Stimulated activated effector memory CD8-positive, alpha-beta T cell treated with anti-CD3 and anti-CD28 coated beads, Interleukin-12 subunit alpha, Interleukin-12 subunit beta, amount 100 ng/mL, for 72 hours (primary cell): ENCODE data around the gene F7.
"Not testable (repeated sequence)": the region's sequence is repeated elsewhere in the genome, so short reads cannot be mapped to it uniquely, and the experiment has no call there.

ENCODE experiments used
- ATAC-seq: fragments of 150-1000 bp; cut with Tn5 transposase; 2 replicates; pipeline ENCODE4 v1.10.0; 2021
- DNase-seq, 2 donors: peaks; one replicate each; pipeline ENCODE4 v3.0.0; 2021 to 2022; ENCODE audit warnings: low spot score in 2 of 2
- H3K27ac Mint-ChIP-seq: one replicate; pipeline ENCODE4 v1.8.0; 2022; ENCODE audit warnings: mild to moderate bottlenecking, mixed read lengths
- H3K36me3 Mint-ChIP-seq: one replicate; pipeline ENCODE4 v1.8.0; 2022; ENCODE audit warnings: mild to moderate bottlenecking, mixed read lengths
- H3K4me1 Mint-ChIP-seq: one replicate; pipeline ENCODE4 v1.8.0; 2022; ENCODE audit warnings: mixed read lengths
- H3K4me3 Mint-ChIP-seq: one replicate; pipeline ENCODE4 v1.8.0; 2022; ENCODE audit warnings: mild to moderate bottlenecking, mixed read lengths
- H3K9me3 Mint-ChIP-seq: one replicate; pipeline ENCODE4 v1.8.0; 2022; ENCODE audit warnings: mixed read lengths

Gene F7

DNA sequence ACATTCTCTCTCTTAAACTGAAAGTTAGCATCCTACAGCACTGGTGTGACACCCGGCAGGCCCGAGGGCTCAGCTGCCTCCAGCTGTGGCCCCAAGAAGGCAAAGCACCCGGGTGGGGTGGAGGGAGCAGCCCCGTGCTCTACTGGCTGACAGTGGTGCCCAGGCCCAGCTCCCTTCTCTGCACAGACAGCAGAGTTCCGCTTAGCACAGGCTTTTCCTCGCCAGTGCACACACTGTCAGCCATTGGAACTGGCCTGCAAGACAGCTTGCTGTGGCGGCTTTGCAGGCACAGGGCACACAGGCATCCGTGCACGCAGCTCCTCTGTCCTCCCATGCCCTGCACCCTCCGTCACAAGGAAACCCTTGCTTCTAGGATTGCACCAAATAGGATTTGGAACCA, 3.3 kb upstream of the F7 start:
- not testable (repeated sequence) for H3K36me3 Mint-ChIP-seq

DNA sequence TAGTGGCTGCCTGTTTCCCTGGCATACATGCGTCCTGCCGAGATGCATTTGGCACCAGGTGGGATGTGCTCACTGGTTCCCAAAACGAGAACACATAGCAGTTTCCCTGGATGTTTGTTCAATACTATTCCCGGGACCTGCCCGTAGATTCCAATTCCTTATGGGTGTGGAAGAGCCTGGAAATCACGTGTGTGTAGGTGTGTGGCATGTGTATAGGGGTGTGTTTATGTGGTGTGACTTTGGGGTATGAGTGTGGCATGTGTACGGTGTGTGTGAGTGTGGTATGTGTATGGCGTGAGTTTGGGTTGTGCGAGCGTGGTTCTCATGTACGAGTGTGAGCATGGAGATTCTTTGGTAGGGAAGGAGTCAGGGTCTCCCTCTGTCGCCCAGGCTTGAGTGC, 2.9 kb upstream of the F7 start:
- H3K27ac Mint-ChIP-seq = no peak overlapping the region
- H3K4me1 Mint-ChIP-seq = no peaks in the 10 kb centered on the region
- peaks cover 8% of the 10 kb centered on the region for H3K36me3 Mint-ChIP-seq
- no peak for DNase-seq
- H3K9me3 Mint-ChIP-seq = no peaks in the 10 kb centered on the region
- ATAC-seq = no peak
- no peak overlapping the region for H3K4me3 Mint-ChIP-seq

More for the DNA sequence above, 3.3 kb upstream of the F7 start:
- not testable (repeated sequence) for H3K4me1 Mint-ChIP-seq, H3K4me3 Mint-ChIP-seq, ATAC-seq, DNase-seq, H3K9me3 Mint-ChIP-seq, H3K27ac Mint-ChIP-seq

DNA sequence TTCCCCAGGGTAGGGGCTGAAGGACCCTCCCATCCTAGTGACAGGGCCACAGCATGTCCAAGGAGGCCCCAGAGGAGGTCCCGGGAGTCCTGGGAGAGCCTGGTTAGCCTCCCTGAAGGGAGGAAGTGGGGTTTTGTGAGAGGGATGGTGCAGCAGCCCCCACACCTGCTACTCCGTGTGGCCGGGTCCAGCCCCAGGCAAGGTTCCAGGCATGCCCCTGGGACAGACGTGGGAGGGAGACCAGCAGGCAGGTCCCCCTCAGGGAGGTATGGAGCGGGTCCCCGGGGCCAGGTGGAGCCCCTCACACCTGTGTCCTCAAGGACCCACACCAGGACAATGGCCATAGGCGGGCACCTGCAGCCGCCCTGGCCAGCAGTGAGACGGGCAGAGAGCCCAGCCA, 1.9 kb upstream of the F7 start:
- Mint-ChIP-seq H3K4me1 (no peaks in the 10 kb centered on the region), H3K27ac (no peak overlapping the region), H3K36me3 (peaks cover 12% of the 10 kb centered on the region), H3K9me3 (no peaks in the 10 kb centered on the region), H3K4me3 (no peak overlapping the region)
- ATAC-seq = no peak
- DNase-seq = no peak

DNA sequence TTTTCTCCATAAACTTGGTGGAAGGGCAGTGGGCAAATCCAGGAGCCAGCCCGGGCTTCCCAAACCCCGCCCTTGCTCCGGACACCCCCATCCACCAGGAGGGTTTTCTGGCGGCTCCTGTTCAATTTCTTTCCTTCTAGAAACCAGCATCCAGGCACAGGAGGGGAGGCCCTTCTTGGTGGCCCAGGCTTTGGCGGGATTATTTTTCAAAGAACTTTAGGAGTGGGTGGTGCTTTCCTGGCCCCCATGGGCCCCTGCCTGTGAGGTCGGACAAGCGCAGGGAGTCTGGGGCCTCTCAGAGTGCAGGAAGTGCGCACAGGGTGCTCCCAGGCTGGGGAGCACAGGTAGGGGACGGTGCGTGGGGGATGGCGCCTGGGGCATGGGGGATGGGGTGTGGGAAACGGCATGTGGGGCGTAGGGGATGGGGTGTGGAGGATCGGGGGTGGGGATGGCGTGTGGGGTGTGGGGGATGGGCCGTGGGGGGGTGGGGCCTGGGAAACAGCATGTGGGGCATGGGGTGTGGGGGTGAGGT, 396 bp downstream of the F7 start:
- H3K4me1 Mint-ChIP-seq = no peaks in the 10 kb centered on the region
- peaks cover 25% of the 10 kb centered on the region for H3K36me3 Mint-ChIP-seq
- H3K27ac Mint-ChIP-seq = no peak overlapping the region
- DNase-seq (no peak), ATAC-seq (no peak)
- H3K9me3 Mint-ChIP-seq = no peaks in the 10 kb centered on the region
- no peak overlapping the region for H3K4me3 Mint-ChIP-seq

DNA sequence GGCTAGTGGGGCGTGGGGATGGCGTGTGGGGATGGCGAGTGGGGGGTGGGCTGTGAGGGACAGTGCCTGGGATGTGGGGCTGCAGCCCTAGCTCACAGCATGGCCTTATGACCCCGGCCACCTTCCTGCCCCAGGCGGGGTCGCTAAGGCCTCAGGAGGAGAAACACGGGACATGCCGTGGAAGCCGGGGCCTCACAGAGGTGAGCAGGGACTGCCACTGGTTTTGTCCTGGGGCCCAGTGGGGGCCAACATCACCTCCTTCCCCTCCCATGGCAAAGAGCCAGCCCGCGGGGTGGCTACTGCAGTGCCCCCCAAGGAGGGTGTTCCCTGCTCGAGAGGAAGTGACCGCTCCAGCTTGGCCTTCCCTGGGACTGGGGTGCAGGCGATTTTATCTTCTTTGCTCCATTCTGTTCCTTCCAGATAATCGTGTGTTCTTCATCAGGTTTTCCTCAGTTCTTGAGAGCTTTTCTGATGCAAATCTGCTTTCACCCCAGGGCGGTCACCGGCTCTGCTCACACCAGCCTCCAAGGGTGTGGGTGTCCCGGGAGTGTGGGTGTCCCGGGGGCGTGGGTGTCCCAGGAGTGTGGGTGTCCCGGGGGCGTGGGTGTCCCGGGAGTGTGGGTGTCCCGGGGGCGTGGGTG, 1.2 kb downstream of the F7 start:
- H3K36me3 Mint-ChIP-seq = peaks cover 25% of the 10 kb centered on the region
- no peak overlapping the region for H3K4me3 Mint-ChIP-seq
- no peaks in the 10 kb centered on the region for H3K4me1 Mint-ChIP-seq
- H3K27ac Mint-ChIP-seq = peak overlapping the region; percentile 90
- no peaks in the 10 kb centered on the region for H3K9me3 Mint-ChIP-seq
- ATAC-seq (peak; percentile 29), DNase-seq (no peak)

DNA sequence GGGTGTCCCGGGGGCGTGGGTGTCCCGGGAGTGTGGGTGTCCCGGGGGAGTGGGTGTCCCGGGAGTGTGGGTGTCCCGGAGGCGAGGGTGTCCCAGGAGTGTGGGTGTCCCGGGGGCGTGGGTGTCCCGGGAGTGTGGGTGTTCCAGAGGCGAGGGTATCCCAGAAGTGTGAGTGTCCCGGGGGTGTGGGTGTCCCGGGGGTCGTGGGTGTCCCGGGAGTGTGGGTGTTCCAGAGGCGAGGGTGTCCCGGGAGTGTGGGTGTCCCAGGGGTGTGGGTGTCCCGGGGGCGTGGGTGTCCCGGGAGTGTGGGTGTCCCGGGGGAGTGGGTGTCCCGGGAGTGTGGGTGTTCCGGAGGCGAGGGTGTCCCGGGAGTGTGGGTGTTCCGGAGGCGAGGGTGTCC, 2.9 kb downstream of the F7 start:
- ATAC-seq, H3K27ac Mint-ChIP-seq, H3K9me3 Mint-ChIP-seq: not testable (repeated sequence)

DNA sequence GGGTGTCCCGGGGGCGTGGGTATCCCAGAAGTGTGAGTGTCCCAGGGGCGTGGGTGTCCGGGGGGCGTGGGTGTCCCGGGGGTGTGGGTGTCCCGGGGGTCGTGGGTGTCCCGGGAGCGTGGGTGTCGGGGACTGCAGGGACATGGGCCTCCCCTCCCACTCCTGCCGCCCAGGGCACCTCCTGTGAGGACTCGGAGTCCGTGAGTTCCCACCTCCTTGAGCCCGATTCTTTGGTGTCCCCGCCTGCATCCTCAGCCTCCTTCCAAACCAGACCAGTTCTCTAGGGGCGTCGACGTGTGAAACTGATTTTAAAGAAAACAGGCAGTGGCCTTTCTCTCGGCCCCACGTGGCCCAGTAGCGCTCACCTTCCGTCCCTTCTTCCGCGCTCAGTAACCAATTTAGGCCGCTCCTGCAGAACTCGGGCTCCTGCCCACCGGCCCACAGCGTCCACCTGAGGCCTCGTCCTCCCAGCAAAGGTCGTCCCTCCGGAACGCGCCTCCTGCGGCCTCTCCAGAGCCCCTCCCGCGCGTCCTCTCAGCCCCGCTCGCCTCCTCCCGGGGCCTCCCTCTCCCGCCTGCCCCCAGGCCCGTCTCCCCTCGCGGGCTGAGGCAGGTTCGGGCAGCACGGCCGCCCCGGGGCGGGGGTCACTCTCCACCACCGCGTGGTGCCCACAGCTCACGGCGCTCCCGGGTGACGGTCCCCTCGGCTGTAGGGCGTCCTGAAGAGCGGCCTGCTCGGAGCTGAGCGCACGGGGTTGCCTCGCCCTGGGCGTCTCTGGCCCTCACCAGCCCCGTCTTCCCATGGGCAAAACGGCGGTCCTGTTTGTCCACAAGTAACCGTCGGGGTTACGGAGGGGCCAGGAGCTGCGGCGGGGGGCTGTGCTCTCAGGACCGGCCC, 3.8 kb downstream of the F7 start:
- Mint-ChIP-seq H3K4me1 (no peaks in the 10 kb centered on the region), H3K9me3 (no peaks in the 10 kb centered on the region), H3K36me3 (peaks cover 25% of the 10 kb centered on the region), H3K27ac (peak overlapping the region; percentile 92), H3K4me3 (peak overlapping the region; percentile 62)
- DNase-seq (peak in 1 of 2 donors; percentile 14), ATAC-seq (peak; percentile 33)

More for the DNA sequence above, 2.9 kb downstream of the F7 start:
- peaks cover 25% of the 10 kb centered on the region for H3K36me3 Mint-ChIP-seq
- not testable (repeated sequence) for H3K4me3 Mint-ChIP-seq, H3K4me1 Mint-ChIP-seq, DNase-seq

DNA sequence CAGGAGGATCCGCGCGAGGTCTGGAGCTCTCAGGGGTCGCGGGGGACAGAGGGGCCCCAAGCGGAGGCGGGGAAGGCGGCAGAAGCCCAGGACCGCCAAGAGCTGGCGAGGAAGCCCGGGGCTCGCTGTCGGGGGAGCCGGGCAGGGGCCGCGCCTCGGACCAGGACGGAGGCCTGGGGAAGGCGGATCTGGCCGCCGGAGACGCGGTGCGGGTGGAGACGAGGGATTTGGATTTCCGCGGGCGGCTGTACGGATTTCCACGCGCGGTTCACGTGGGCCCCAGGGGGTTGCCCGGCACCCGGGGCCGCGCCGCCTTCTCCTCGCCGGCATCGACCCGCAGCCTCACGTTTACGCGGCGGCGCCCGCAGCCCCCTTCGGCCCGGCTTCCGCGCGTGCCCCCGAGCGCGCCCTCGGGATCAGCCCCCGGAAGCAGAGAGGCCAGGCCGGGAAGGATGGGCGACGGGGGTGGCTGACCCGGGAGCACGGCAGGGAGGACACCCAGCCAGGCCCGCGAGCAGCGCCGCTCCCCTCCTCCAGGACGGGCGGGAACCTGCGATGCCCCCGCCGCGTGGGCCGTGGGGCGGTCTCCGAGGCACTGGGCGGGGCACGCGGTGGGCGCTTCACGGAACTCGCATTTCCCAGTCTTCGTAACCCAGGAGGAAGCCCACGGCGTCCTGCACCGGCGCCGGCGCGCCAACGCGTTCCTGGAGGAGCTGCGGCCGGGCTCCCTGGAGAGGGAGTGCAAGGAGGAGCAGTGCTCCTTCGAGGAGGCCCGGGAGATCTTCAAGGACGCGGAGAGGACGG, 4.7 kb downstream of the F7 start:
- Mint-ChIP-seq H3K4me1 (no peaks in the 10 kb centered on the region), H3K27ac (no peak overlapping the region), H3K36me3 (peaks cover 25% of the 10 kb centered on the region), H3K4me3 (peak overlapping the region; percentile 62), H3K9me3 (no peaks in the 10 kb centered on the region)
- DNase-seq (peak; percentile 28 to 53), ATAC-seq (peak; percentile 45)

DNA sequence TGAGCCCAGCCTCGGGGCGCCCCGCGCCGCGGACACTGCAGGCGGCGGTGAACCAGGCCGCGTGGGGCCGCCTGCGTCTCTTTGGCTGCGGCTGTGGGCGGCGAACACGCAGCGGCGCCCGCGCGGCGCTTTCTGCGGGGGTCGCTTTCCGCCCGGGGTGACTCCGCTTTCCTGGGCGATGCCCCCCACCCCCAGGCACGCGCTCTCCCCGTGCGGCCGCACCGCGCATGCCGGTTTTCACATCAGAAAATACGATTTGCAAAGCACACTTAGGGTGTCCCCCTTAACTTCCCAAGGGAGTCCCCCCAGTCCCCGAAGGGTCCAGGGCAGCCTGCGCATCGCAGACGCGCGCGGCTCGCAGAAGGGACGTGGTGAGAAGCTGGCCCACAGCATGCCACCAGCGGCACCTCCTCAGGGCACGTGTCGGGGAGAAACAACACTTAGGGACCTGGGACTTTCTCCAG, 5.3 kb downstream of the F7 start:
- H3K4me3 Mint-ChIP-seq = peak overlapping the region; percentile 62
- no peaks in the 10 kb centered on the region for H3K9me3 Mint-ChIP-seq
- no peaks in the 10 kb centered on the region for H3K4me1 Mint-ChIP-seq
- ATAC-seq (peak; percentile 27), DNase-seq (no peak)
- H3K27ac Mint-ChIP-seq = no peak overlapping the region
- peaks cover 25% of the 10 kb centered on the region for H3K36me3 Mint-ChIP-seq

DNA sequence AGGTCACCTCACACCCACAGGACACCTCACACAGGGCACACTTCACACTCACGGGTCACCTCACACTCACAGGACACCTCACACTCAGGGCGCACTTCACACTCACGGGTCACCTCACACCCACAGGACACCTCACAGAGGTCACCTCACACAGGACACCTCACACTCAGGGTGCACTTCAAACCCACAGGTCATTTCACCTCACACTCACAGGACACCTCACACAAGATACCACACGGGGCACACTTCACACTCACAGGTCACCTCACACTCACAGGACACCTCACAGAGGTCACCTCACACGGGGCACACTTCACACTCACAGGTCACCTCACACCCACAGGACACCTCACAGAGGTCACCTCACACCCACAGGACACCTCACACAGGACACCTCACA, 6.2 kb downstream of the F7 start:
- not testable (repeated sequence) for H3K9me3 Mint-ChIP-seq, H3K4me1 Mint-ChIP-seq, DNase-seq, H3K27ac Mint-ChIP-seq, ATAC-seq, H3K4me3 Mint-ChIP-seq
- peaks cover 23% of the 10 kb centered on the region for H3K36me3 Mint-ChIP-seq

DNA sequence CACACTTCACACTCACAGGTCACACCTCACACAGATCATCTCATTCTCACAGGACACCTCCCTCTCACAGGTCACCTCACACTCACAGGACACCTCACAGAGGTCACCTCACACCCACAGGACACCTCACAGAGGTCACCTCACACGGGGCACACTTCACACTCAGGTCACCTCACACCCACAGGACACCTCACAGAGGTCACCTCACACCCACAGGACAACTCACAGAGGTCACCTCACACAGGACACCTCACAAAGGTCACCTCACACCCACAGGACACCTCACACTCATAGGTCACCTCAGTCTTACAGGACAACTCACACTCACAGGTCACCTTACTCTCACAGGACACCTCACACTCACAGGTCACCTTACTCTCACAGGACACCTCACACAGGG, 6.9 kb downstream of the F7 start:
- ATAC-seq, H3K4me3 Mint-ChIP-seq, H3K9me3 Mint-ChIP-seq, DNase-seq, H3K4me1 Mint-ChIP-seq, H3K27ac Mint-ChIP-seq: not testable (repeated sequence)
- peaks cover 18% of the 10 kb centered on the region for H3K36me3 Mint-ChIP-seq

DNA sequence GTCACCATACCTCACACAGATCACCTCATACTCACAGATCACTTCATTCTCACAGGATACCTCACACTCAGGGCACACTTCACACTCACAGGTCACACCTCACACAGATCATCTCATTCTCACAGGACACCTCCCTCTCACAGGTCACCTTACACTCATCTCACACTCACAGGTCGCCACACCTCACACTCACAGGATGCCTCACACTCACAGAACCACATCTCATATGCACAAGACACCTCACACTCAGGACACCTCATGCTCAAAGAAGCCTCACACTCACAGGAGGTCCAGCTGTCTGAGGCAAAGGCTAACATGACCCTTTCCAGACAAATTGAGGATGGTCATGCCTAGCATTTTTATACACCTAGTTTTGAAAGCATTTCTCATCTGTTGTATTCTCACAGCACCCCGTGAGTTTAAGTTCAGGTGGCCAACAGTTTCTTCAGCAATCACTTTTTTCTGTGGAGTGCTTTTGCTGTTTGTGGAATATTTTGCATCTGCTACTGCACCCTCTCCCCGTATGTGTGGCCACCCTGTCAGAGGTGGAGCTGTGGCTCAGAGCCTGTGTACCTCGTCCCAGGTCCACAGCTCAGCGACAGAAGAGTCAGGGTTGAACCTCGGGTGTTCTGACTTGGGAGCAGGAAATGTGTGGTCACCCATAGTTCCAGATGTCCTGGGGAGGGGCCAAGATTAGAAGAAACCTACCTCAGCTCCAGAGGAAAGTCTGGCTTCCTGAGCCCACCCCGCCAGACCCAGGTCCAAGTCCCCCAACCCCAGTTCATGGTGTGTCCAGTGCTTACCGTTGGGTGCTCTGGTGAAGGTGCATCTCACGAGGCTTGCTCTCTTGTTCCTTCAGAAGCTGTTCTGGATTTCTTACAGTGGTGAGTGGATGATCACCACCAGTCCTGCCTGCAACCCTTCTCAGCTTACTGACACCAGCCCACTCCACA, 7.6 kb downstream of the F7 start:
- no peak overlapping the region for H3K4me3 Mint-ChIP-seq
- H3K4me1 Mint-ChIP-seq = no peaks in the 10 kb centered on the region
- no peak for ATAC-seq
- no peak overlapping the region for H3K27ac Mint-ChIP-seq
- no peaks in the 10 kb centered on the region for H3K9me3 Mint-ChIP-seq
- peaks cover 18% of the 10 kb centered on the region for H3K36me3 Mint-ChIP-seq
- DNase-seq = no peak

DNA sequence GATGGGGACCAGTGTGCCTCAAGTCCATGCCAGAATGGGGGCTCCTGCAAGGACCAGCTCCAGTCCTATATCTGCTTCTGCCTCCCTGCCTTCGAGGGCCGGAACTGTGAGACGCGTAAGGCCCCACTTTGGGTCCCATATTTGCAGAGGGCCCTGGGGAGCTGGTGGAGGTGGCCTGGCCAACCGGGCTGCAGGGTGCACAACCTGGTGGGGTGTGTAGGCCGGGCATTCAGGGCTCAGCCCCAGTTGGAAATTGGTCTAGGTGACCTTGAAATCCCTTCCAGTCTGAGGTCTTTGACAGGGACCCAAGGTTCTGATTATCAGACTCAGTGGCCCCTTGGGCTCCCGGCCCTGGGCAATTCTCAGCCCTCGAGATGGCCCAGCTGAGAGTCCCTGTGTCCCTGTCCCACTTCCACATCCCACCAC, 8.3 kb downstream of the F7 start:
- ATAC-seq (no peak), DNase-seq (no peak)
- Mint-ChIP-seq H3K27ac (no peak overlapping the region), H3K36me3 (peaks cover 11% of the 10 kb centered on the region), H3K9me3 (no peaks in the 10 kb centered on the region), H3K4me1 (no peaks in the 10 kb centered on the region), H3K4me3 (no peak overlapping the region)
